H1 (cell line): ENCODE results near the gene DES. TPM values are rescaled to one million over a fixed set of nuclear protein-coding genes. Genes with fewer than 3 reads are reported as not detected.

Experiments
- CTCF ChIA-PET: fragments of 300-600 bp; sonication (Branson Sonifier 250); formaldehyde crosslinking; loops from one replicate; lab custom pipeline; 2021; ENCODE audit not compliant: partially characterized antibody; lab: Charles Lee
- POLR2A ChIA-PET: fragments of 300-600 bp; sonication (Branson Sonifier 250); formaldehyde crosslinking; loops from one replicate; lab custom pipeline; 2021; ENCODE audit warnings: inconsistent platforms; ENCODE audit not compliant: partially characterized antibody; lab: Charles Lee
- DNase-seq, 2 experiments: peaks; one replicate each; pipeline versions ENCODE4 v3.0.0 to v3.0.0-alpha.2; 2010 to 2022; ENCODE audit warnings: low spot score in 2 of 2, low read depth in 1 of 2, mixed read lengths in 1 of 2
- FAIRE-seq: peaks from 2 replicates; lab custom pipeline; 2011; peaks lifted over from hg19 to GRCh38; lab: Jason Lieb, UNC
- H2AFZ ChIP-seq: 2 replicates; pipeline ENCODE4 v1.8.1; 2012; ENCODE audit warnings: low read length, inconsistent platforms
- H2AK5ac ChIP-seq: 2 replicates; pipeline ENCODE4 v1.6.1; 2013; ENCODE audit warnings: low read depth, low read length
- H2BK120ac ChIP-seq: replicated peaks from 2 replicates; pipeline ENCODE3; 2013; ENCODE audit warnings: low read depth, low read length, inconsistent platforms
- H2BK12ac ChIP-seq: 2 replicates; pipeline ENCODE4 v1.6.1; 2013; ENCODE audit warnings: low read depth, low read length
- H2BK15ac ChIP-seq: 2 replicates; pipeline ENCODE4 v1.6.1; 2013; ENCODE audit warnings: low read length
- H2BK20ac ChIP-seq: 2 replicates; pipeline ENCODE4 v1.6.1; 2013; ENCODE audit warnings: low read length
- H2BK5ac ChIP-seq: 2 replicates; pipeline ENCODE4 v1.6.1; 2013; ENCODE audit warnings: low read depth, low read length
- H3K14ac ChIP-seq: 2 replicates; pipeline ENCODE4 v1.6.1; 2013; ENCODE audit warnings: inconsistent platforms; ENCODE audit not compliant: insufficient read length
- H3K18ac ChIP-seq: 2 replicates; pipeline ENCODE4 v1.6.1; 2013; ENCODE audit warnings: low read length; ENCODE audit errors: extremely low read depth
- H3K23ac ChIP-seq: 2 replicates; pipeline ENCODE4 v1.6.1; 2013; ENCODE audit warnings: inconsistent platforms; ENCODE audit not compliant: insufficient read length
- H3K23me2 ChIP-seq: 2 replicates; pipeline ENCODE4 v1.6.1; 2013; ENCODE audit warnings: low read depth, low read length
- H3K27ac ChIP-seq: 2 replicates; pipeline ENCODE4 v1.6.1; 2011; ENCODE audit warnings: low read depth, low read length, inconsistent platforms
- H3K27me3 ChIP-seq, 4 experiments: replicated peaks in 1 of 4; 1 replicate in 1 of 4; 2 replicates in 3 of 4; pipeline versions ENCODE4 v1.6.1 to v1.8.1; 2011 to 2013; ENCODE audit warnings: low read length in 3 of 4, mild to moderate bottlenecking in 3 of 4, inconsistent platforms in 2 of 4, mixed read lengths in 2 of 4, moderate library complexity in 1 of 4; ENCODE audit not compliant: control insufficient read depth in 3 of 4, insufficient read depth in 3 of 4; ENCODE audit errors: extremely low read depth in 1 of 4
- H3K36me3 ChIP-seq, 4 experiments: 2 replicates each; pipeline versions ENCODE4 v1.6.1 to v1.8.1; 2011 to 2013; ENCODE audit warnings: mild to moderate bottlenecking in 4 of 4, low read length in 3 of 4, moderate library complexity in 2 of 4, control low read depth in 1 of 4, inconsistent platforms in 1 of 4; ENCODE audit not compliant: insufficient read depth in 4 of 4, control insufficient read depth in 2 of 4
- H3K4ac ChIP-seq: replicated peaks from 2 replicates; pipeline ENCODE3; 2013; ENCODE audit warnings: low read length, low read depth, mixed read lengths, inconsistent platforms; ENCODE audit not compliant: insufficient read length
- H3K4me1 ChIP-seq, 4 experiments: replicated peaks in 1 of 4; 1 replicate in 1 of 4; 2 replicates in 3 of 4; pipeline versions ENCODE4 v1.6.1 to v1.8.1; 2011 to 2013; ENCODE audit warnings: low read length in 3 of 4, inconsistent platforms in 2 of 4, mixed read lengths in 1 of 4; ENCODE audit not compliant: insufficient read depth in 4 of 4, control insufficient read depth in 3 of 4
- H3K4me2 ChIP-seq, 2 experiments: 2 replicates each; pipeline versions ENCODE4 v1.6.1 to v1.8.1; 2011 to 2013; ENCODE audit warnings: low read depth in 2 of 2, low read length in 2 of 2, control low read depth in 1 of 2, inconsistent platforms in 1 of 2, mild to moderate bottlenecking in 1 of 2; ENCODE audit not compliant: insufficient read depth in 1 of 2
- H3K4me3 ChIP-seq, 4 experiments: fragments of 200-600, 300-600 bp in 1 of 4; sonication (generic), shearing (Covaris generic), sonication (Bioruptor Twin) in 1 of 4; 2 replicates each; pipeline versions ENCODE4 v1.5.1 to v1.8.1; 2011 to 2016; ENCODE audit warnings: low read length in 4 of 4, low read depth in 3 of 4, control low read depth in 2 of 4, inconsistent platforms in 2 of 4, mild to moderate bottlenecking in 2 of 4, mixed read lengths in 1 of 4, moderate library complexity in 1 of 4; ENCODE audit not compliant: insufficient read depth in 2 of 4; ENCODE audit errors: extremely low read depth in 1 of 4
- H3K56ac ChIP-seq: replicated peaks from 2 replicates; pipeline ENCODE3; 2013; ENCODE audit warnings: low read depth, mild to moderate bottlenecking, mixed read lengths, low read length, inconsistent platforms; ENCODE audit not compliant: insufficient read length
- H3K79me1 ChIP-seq: 2 replicates; pipeline ENCODE4 v1.6.1; 2013; ENCODE audit warnings: low read depth, low read length, control low read depth
- H3K79me2 ChIP-seq, 2 experiments: 2 replicates each; pipeline versions ENCODE4 v1.6.1 to v1.8.1; 2012 to 2013; ENCODE audit warnings: low read length in 2 of 2, mild to moderate bottlenecking in 2 of 2, inconsistent platforms in 1 of 2; ENCODE audit not compliant: insufficient read depth in 2 of 2, control insufficient read depth in 1 of 2
- H3K9ac ChIP-seq, 4 experiments: replicated peaks in 1 of 4; 1 replicate in 1 of 4; 2 replicates in 3 of 4; pipeline versions ENCODE4 v1.6.1 to v1.8.1; 2011 to 2013; ENCODE audit warnings: low read depth in 3 of 4, low read length in 3 of 4, control low read depth in 2 of 4, mild to moderate bottlenecking in 2 of 4, moderate library complexity in 2 of 4, inconsistent platforms in 1 of 4; ENCODE audit errors: extremely low read depth in 1 of 4
- H3K9me3 ChIP-seq, 2 experiments: 2 replicates each; pipeline versions ENCODE4 v1.6.1 to v1.8.1; 2012 to 2013; ENCODE audit warnings: mild to moderate bottlenecking in 2 of 2, moderate library complexity in 2 of 2, control low read depth in 1 of 2, inconsistent platforms in 1 of 2, low read depth in 1 of 2, low read length in 1 of 2, mixed read lengths in 1 of 2; ENCODE audit not compliant: insufficient read depth in 2 of 2
- H4K20me1 ChIP-seq, 2 experiments: replicated peaks in 1 of 2; 2 replicates each; pipeline versions ENCODE3 to v1.8.1; 2011 to 2013; ENCODE audit warnings: inconsistent platforms in 2 of 2, low read length in 2 of 2, mild to moderate bottlenecking in 1 of 2; ENCODE audit not compliant: insufficient read depth in 2 of 2, control insufficient read depth in 1 of 2
- H4K5ac ChIP-seq: 2 replicates; pipeline ENCODE4 v1.6.1; 2013; ENCODE audit warnings: low read length, low read depth, mixed read lengths, inconsistent platforms; ENCODE audit not compliant: insufficient read length
- H4K8ac ChIP-seq: 2 replicates; pipeline ENCODE4 v1.8.0; 2013; ENCODE audit warnings: mild to moderate bottlenecking, moderate library complexity, low read length, inconsistent platforms; ENCODE audit not compliant: insufficient read depth; ENCODE audit errors: extremely low read depth
- H4K91ac ChIP-seq: replicated peaks from 2 replicates; pipeline ENCODE3; 2013; ENCODE audit warnings: low read length, mixed read lengths, inconsistent platforms; ENCODE audit not compliant: insufficient read length
- BCL11A ChIP-seq, 2 experiments: IDR thresholded peaks; one replicate each; pipeline ENCODE4 v1.6.1; 2011; ENCODE audit warnings: low read depth in 2 of 2, low read length in 2 of 2, mild to moderate bottlenecking in 2 of 2
- CBX8 ChIP-seq: fragments of 300-800, 300-1000 bp; sonication (generic); IDR thresholded peaks from 2 replicates; pipeline ENCODE4 v1.7.1; 2016; ENCODE audit warnings: low read depth, low read length, borderline replicate concordance
- HDAC6 ChIP-seq: IDR thresholded peaks from one replicate; pipeline ENCODE4 v1.7.1; 2012; ENCODE audit warnings: low read depth, mild to moderate bottlenecking, inconsistent platforms, low read length, moderate library complexity
- KDM5A ChIP-seq: fragments of 200-600 bp; IDR thresholded peaks from 2 replicates; pipeline ENCODE4 v1.7.1; 2012; ENCODE audit warnings: mild to moderate bottlenecking, low read length, inconsistent platforms, mixed read lengths
- MAX ChIP-seq: IDR thresholded peaks from 2 replicates; pipeline ENCODE4 v1.6.1; 2012; ENCODE audit warnings: inconsistent platforms
- SAP30 ChIP-seq: fragments of 300-600 bp; sonication (generic); IDR thresholded peaks from 2 replicates; pipeline ENCODE4 v1.7.1; 2012; ENCODE audit warnings: low read length, moderate library complexity, mild to moderate bottlenecking, inconsistent platforms; ENCODE audit not compliant: insufficient read depth, insufficient replicate concordance
- SP2 ChIP-seq: IDR thresholded peaks from 2 replicates; pipeline ENCODE4 v1.6.1; 2012; ENCODE audit warnings: mild to moderate bottlenecking, low read length, inconsistent platforms
- SRF ChIP-seq: IDR thresholded peaks from 2 replicates; pipeline ENCODE4 v1.6.1; 2011; ENCODE audit warnings: mild to moderate bottlenecking, low read depth, low read length, moderate library complexity
- TBP ChIP-seq: IDR thresholded peaks from 2 replicates; pipeline ENCODE4 v1.6.1; 2011; ENCODE audit warnings: low read depth, low read length, improper control_type of control experiment
- YY1 ChIP-seq: IDR thresholded peaks from 2 replicates; pipeline ENCODE4 v1.6.1; 2011; ENCODE audit warnings: low read depth, mild to moderate bottlenecking, low read length
- ZNF274 ChIP-seq: IDR thresholded peaks from 2 replicates; pipeline ENCODE4 v1.7.0; 2012; ENCODE audit warnings: low read length, borderline replicate concordance; ENCODE audit errors: extremely low read depth
- WGBS, 2 experiments: shearing (Covaris generic) in 1 of 2; methylation state at CpG; one replicate each; pipeline versions ENCODE4 v1.1.6 to v1.1.7; 2013 to 2015; ENCODE audit warnings: low lambda C conversion rate in 2 of 2, mixed read lengths in 2 of 2, inconsistent platforms in 1 of 2, low coverage in 1 of 2, missing lambda C conversion rate in 1 of 2; ENCODE audit not compliant: insufficient replicate concordance in 2 of 2, insufficient coverage in 1 of 2, insufficient read length in 1 of 2; ENCODE audit errors: extremely low coverage in 1 of 2, missing lambda C conversion rate in 1 of 2; 5-methylcytosine and 5-hydroxymethylcytosine counted together
- polyA plus RNA-seq, 7 experiments: library from polyadenylated mRNA; depleted of rRNA in 3 of 7; stranded (reverse) in 5 of 7; unstranded in 2 of 7; fragments of >200 nt in 5 of 7; fragments of 200-250 nt in 2 of 7; gene quantifications; 1 replicate in 5 of 7; 2 replicates in 1 of 7; 4 replicates in 1 of 7; pipeline versions ENCODE4 v1.2.1 to v1.2.3, GENCODE V29; 2011 to 2013; ENCODE audit warnings: missing spikeins in 2 of 7, mixed read lengths in 2 of 7
- total RNA-seq: library from RNA; stranded (reverse); fragmentation: NEBNext Ultra II Directional; extraction: Animal tissue kit (Norgen Biotek cat#: 25700); gene quantifications from 2 replicates; pipeline ENCODE4 v1.2.1, GENCODE V29; 2021

DES gene
- total and polyA plus RNA-seq, 2 of the 8 experiments (the other 6 are each of a cell fraction or from before 2014, with no cell fraction given): 1.8 to 4.3 TPM

- peak within 1 kb of the TSS; percentile 99; the same call in 1 of the 2 replicates for H2BK15ac ChIP-seq
- H3K27me3 ChIP-seq: peaks cover 0 to 15% (median 12%) of the 10 kb centered on the region in 4 experiments; a peak in 6 of 7 replicates
- no peak within 1 kb of the TSS for H2BK120ac ChIP-seq
- peak within 1 kb of the TSS; percentile 66; the same call in 1 of the 2 replicates for H2BK20ac ChIP-seq
- H3K14ac ChIP-seq: no peak within 1 kb of the TSS
- H4K5ac ChIP-seq: peak within 1 kb of the TSS; percentile 63
- H3K9me3 ChIP-seq: no peaks in the 10 kb centered on the region
- H4K8ac ChIP-seq: peak within 1 kb of the TSS; percentile 85
- peak within 1 kb of the TSS; percentile 71; the same call in 1 of the 2 replicates for H2AK5ac ChIP-seq
- H3K18ac ChIP-seq: peak within 1 kb of the TSS; percentile 85
- H3K23me2 ChIP-seq: peaks cover 6% of the 10 kb centered on the region; the same call in 1 of the 2 replicates
- no peak within 1 kb of the TSS for H3K27ac ChIP-seq
- no peak within 1 kb of the TSS for H3K56ac ChIP-seq
- H4K91ac ChIP-seq: peak within 1 kb of the TSS; percentile 98
- H2BK12ac ChIP-seq: peak within 1 kb of the TSS; percentile 51; the same call in 1 of the 2 replicates
- ChIA-PET CTCF (interaction anchor here (0.7 to 113.1 kb wide), 8 partner anchors 23 to 140 kb away, joined by 3 to 7248 read pairs (median 12); partner anchors contain the start of genes ASIC4, CHPF, DES and DNPEP), POLR2A (interaction anchor here (1.0 to 5.3 kb wide), 10 partner anchors 14 to 95 kb away, joined by 3 to 30 read pairs (median 4); partner anchors contain the start of gene DES)
- no peaks in the 10 kb centered on the region for H3K79me2 ChIP-seq
- no peak within 1 kb of the TSS for H3K23ac ChIP-seq
- peak within 1 kb of the TSS; percentile 1; the same call in 1 of the 2 replicates for H2BK5ac ChIP-seq
- FAIRE-seq (no peak), DNase-seq (no peak)
- peaks cover 0 to 13% (median 7%) of the 10 kb centered on the region in 4 experiments; a peak in 5 of 7 replicates for H3K4me1 ChIP-seq
- WGBS, 2 experiments: 13% methylated on average over 44 of the region's 77 CpGs; no CpG with 5 or more reads in 1 of the 2 experiments
- no peaks in the 10 kb centered on the region for H3K79me1 ChIP-seq
- peak within 1 kb of the TSS; percentile 64; the same call in 1 of the 2 replicates for H2AFZ ChIP-seq
- peak within 1 kb of the TSS; percentile 24 to 57 (median 36) for H3K4me3 ChIP-seq
- no peaks in the 10 kb centered on the region for H3K36me3 ChIP-seq
- peak within 1 kb of the TSS in 2 of 4 experiments; percentile 41; a peak in 3 of 7 replicates for H3K9ac ChIP-seq
- peak within 1 kb of the TSS; percentile 90 to 94 for H3K4me2 ChIP-seq
- peak within 1 kb of the TSS; percentile 0 for H3K4ac ChIP-seq
- H4K20me1 ChIP-seq: no peaks in the 10 kb centered on the region
- TF ChIP-seq SAP30 (no peak), KDM5A (no peak), HDAC6 (no peak), SP2 (no peak), ZNF274 (no peak), SRF (no peak), MAX (peak; percentile 58; the same call in 1 of the 2 replicates), CBX8 (no peak), TBP (peak; percentile 20; the same call in 1 of the 2 replicates), YY1 (no peak), BCL11A (IDR thresholded peaks at IDR 0.05; ENCODE audit: low read depth in 2 of 2, low read length in 2 of 2) (no peak)
Observed at GRCh38 chr2:219434718-219435525, 16.7 kb downstream of the DES start, which contains the start of gene SPEG. Gene SPEG, plus strand, starts transcription at chr2:219434843. Its CDS starts 135 bp downstream, at chr2:219434978.
